ENCODE measurements around the gene KIAA1328. TPM values are rescaled to one million over a fixed set of nuclear protein-coding genes. Genes with fewer than 3 reads are reported as not detected.

KIAA1328 gene
- polyA plus RNA-seq, 2 of the 4 experiments (the other 2 are of a cell fraction) = 1.7 to 3.9 TPM

GRCh38 chr18:36977121-36977520, 148.2 kb downstream of the KIAA1328 start (continued):
- no peak for TF ChIP-seq HES2 (IDR thresholded peaks at IDR 0.05)
- no peak for TF ChIP-seq CEBPB (IDR thresholded peaks at IDR 0.05)

- Histone ChIP-seq H3K27ac (no peak overlapping the region), H3K4me3 (no peak overlapping the region), H3K4me1 (no peaks in the 10 kb centered on the region), H3K4me2 (no peak overlapping the region), H3K9me3 (no peaks in the 10 kb centered on the region)
- no peak for DNase-seq (ENCODE audit: low read depth in 1 of 2, low spot score in 1 of 2)
- ChIA-PET CTCF (no interaction called here), POLR2A (no interaction called here)
- no peak for ATAC-seq
- no peak for FAIRE-seq
- no peak for TF ChIP-seq CBX2 (IDR thresholded peaks at IDR 0.05; ENCODE audit: borderline replicate concordance, low read depth)
- no peak for TF ChIP-seq TFCP2L1 (CRISPR knock-in tag; IDR thresholded peaks at IDR 0.05)
- TF ChIP-seq NPAS2 (CRISPR knock-in tag; IDR thresholded peaks at IDR 0.05; ENCODE audit: borderline replicate concordance) = no peak
- TF ChIP-seq CHD4 (IDR thresholded peaks at IDR 0.05; ENCODE audit: borderline replicate concordance) = no peak
- no peak for TF ChIP-seq SREBF2 (IDR thresholded peaks at IDR 0.05)
These were observed 164.1 kb downstream of the KIAA1328 start for GRCh38 chr18:36993068-36993467.

GRCh38 chr18:37006742-37007141, 177.8 kb downstream of the KIAA1328 start:
- Histone ChIP-seq H3K4me1 (no peaks in the 10 kb centered on the region), H3K4me3 (no peak overlapping the region), H3K27ac (no peak overlapping the region), H3K9me3 (no peaks in the 10 kb centered on the region), H3K4me2 (no peak overlapping the region)
- ChIA-PET POLR2A (no interaction called here), CTCF (no interaction called here)
- ATAC-seq (no peak), FAIRE-seq (no peak), DNase-seq (ENCODE audit: low read depth in 1 of 2, low spot score in 1 of 2) (no peak)
- no peak for TF ChIP-seq MAFK (IDR thresholded peaks at IDR 0.05; ENCODE audit: partially characterized antibody)
- no peak for TF ChIP-seq NPAS2 (CRISPR knock-in tag; IDR thresholded peaks at IDR 0.05; ENCODE audit: borderline replicate concordance)
- TF ChIP-seq ZC3H11A (IDR thresholded peaks at IDR 0.05) = no peak
- no peak for TF ChIP-seq ZSCAN20 (CRISPR knock-in tag; IDR thresholded peaks at IDR 0.05)
- TF ChIP-seq BHLHE40 (IDR thresholded peaks at IDR 0.05; ENCODE audit: low read depth, low read length) = no peak
- TF ChIP-seq ZNF302 (CRISPR knock-in tag; IDR thresholded peaks at IDR 0.05) = no peak
- TF ChIP-seq CBX8 (IDR thresholded peaks at IDR 0.05) = no peak
- TF ChIP-seq MAZ (IDR thresholded peaks at IDR 0.05; ENCODE audit: borderline replicate concordance, low read depth, low read length) = no peak
- no peak for TF ChIP-seq PBX3 (IDR thresholded peaks at IDR 0.05)
- no peak for TF ChIP-seq FOSB (CRISPR knock-in tag; IDR thresholded peaks at IDR 0.05)
- TF ChIP-seq ATOH8 (CRISPR knock-in tag; IDR thresholded peaks at IDR 0.05; ENCODE audit: low read depth) = no peak
- no peak for TF ChIP-seq FOSL2 (IDR thresholded peaks at IDR 0.05)
- TF ChIP-seq FOSL2 (CRISPR knock-in tag; IDR thresholded peaks at IDR 0.05) = no peak
- TF ChIP-seq EHF (CRISPR knock-in tag; IDR thresholded peaks at IDR 0.05) = no peak
- no peak for TF ChIP-seq HDAC2 (IDR thresholded peaks at IDR 0.05)
- no peak for TF ChIP-seq RNF2 (IDR thresholded peaks at IDR 0.05; ENCODE audit: borderline replicate concordance, low read depth)

- Histone ChIP-seq H3K4me2 (no peak overlapping the region), H3K27ac (no peak overlapping the region), H3K4me1 (no peaks in the 10 kb centered on the region), H3K4me3 (no peak overlapping the region), H3K9me3 (no peaks in the 10 kb centered on the region)
- CTCF ChIA-PET = no interaction called here
- no peak for FAIRE-seq
- TF ChIP-seq NFE2L2 (conservative IDR thresholded peaks at IDR 0.05; ENCODE audit: low read length) = no peak
- TF ChIP-seq RARB (CRISPR knock-in tag; IDR thresholded peaks at IDR 0.05) = no peak
- TF ChIP-seq MAX (IDR thresholded peaks at IDR 0.05) = no peak
- TF ChIP-seq ATOH8 (CRISPR knock-in tag; IDR thresholded peaks at IDR 0.05; ENCODE audit: low read depth) = no peak
- no peak for TF ChIP-seq MAZ (IDR thresholded peaks at IDR 0.05; ENCODE audit: borderline replicate concordance, low read depth, low read length)
- no peak for TF ChIP-seq HDAC2 (IDR thresholded peaks at IDR 0.05)
- no peak for TF ChIP-seq BCL3 (IDR thresholded peaks at IDR 0.05)
- TF ChIP-seq ZFP36 (IDR thresholded peaks at IDR 0.05; ENCODE audit: borderline replicate concordance, partially characterized antibody) = no peak
- TF ChIP-seq CHD2 (IDR thresholded peaks at IDR 0.05; ENCODE audit: low read length, partially characterized antibody) = no peak
- no peak for TF ChIP-seq HEYL (CRISPR knock-in tag; IDR thresholded peaks at IDR 0.05)
- TF ChIP-seq RFX5 (IDR thresholded peaks at IDR 0.05) = no peak
- TF ChIP-seq KDM1A (IDR thresholded peaks at IDR 0.05; ENCODE audit: low read depth) = no peak
- POLR2A ChIA-PET = no interaction called here
- no peak for DNase-seq (ENCODE audit: low read depth in 1 of 2, low spot score in 1 of 2)
- ATAC-seq = no peak
These were observed 183.5 kb downstream of the KIAA1328 start for GRCh38 chr18:37012452-37012851.
